Gastrocnemius medialis (tissue), 4 donors: ENCODE results near the gene ANKRD18A. TPM values are rescaled to one million over a fixed set of nuclear protein-coding genes. Genes with fewer than 3 reads are reported as not detected.

Source experiments
- ATAC-seq, 2 donors: fragments of 150-250 bp; one replicate each; pipeline ENCODE4 v1.9.1; 2016
- DNase-seq, 2 donors: peaks; one replicate each; pipeline ENCODE4 v3.0.0-alpha.2; 2019
- H3K27ac ChIP-seq, 4 donors: fragments of 200-600 bp; sonication (generic); 1 replicate in 1 of 4; 2 replicates in 3 of 4; pipeline ENCODE4 v1.5.1; 2016 to 2018; ENCODE audit warnings: mild to moderate bottlenecking in 2 of 4, moderate library complexity in 1 of 4
- H3K27me3 ChIP-seq, 3 donors: fragments of 200-600 bp; sonication (generic) in 2 of 3; 1 replicate in 1 of 3; 2 replicates in 2 of 3; pipeline versions ENCODE4 v1.5.1 to v1.6.0; 2016 to 2019; ENCODE audit warnings: mild to moderate bottlenecking in 1 of 3, moderate library complexity in 1 of 3
- H3K36me3 ChIP-seq, 2 donors: fragments of 200-600 bp; sonication (generic) in 1 of 2; one replicate each; pipeline ENCODE4 v1.5.1; 2017 to 2018
- H3K4me1 ChIP-seq, 2 donors: fragments of 200-600 bp; sonication (generic) in 1 of 2; one replicate each; pipeline ENCODE4 v1.5.1; 2016 to 2017; ENCODE audit warnings: mild to moderate bottlenecking in 2 of 2
- H3K4me3 ChIP-seq, 4 donors: fragments of 200-600 bp; sonication (generic) in 3 of 4; 1 replicate in 1 of 4; 2 replicates in 3 of 4; pipeline ENCODE4 v1.5.1; 2016 to 2019; ENCODE audit warnings: mild to moderate bottlenecking in 2 of 4
- H3K9me3 ChIP-seq, 3 donors: fragments of 200-600 bp; sonication (generic) in 2 of 3; 1 replicate in 1 of 3; 2 replicates in 2 of 3; pipeline ENCODE4 v1.5.1; 2016 to 2019
- POLR2A ChIP-seq, 2 donors: fragments of 450-650 bp; IDR thresholded peaks; one replicate each; pipeline ENCODE4 v1.6.1; 2017; ENCODE audit warnings: antibody characterized with exemption in 2 of 2, mild to moderate bottlenecking in 2 of 2, moderate library complexity in 2 of 2
- in situ Hi-C, 4 donors: fragments of 200-750 bp; cut with MboI; loops; one replicate each; pipeline versions ENCODE4 v1.15.0 to v1.8.0; 2017; ENCODE audit warnings: low sequenced_read_pairs in 4 of 4
- intact Hi-C: fragments of 100-400 bp; cut with DNase I; formaldehyde crosslinking; loops from one replicate; pipeline ENCODE4 v1.15.1; 2023; ENCODE audit warnings: low total_unique reads
- total RNA-seq, 4 donors: library from RNA; depleted of rRNA; stranded (reverse); fragments of >200 nt; gene quantifications; one replicate each; pipeline versions ENCODE4 v1.1.0 to v1.2.3, GENCODE V29; 2016
- TF ChIP-seq, protein P1 (sequence below), 5 experiments: fragments of 450-650 bp in 3 of 5; fragments of 200-600 bp in 2 of 5; sonication (generic) in 2 of 5; IDR thresholded peaks in 4 of 5; conservative IDR thresholded peaks in 1 of 5; 1 replicate in 4 of 5; 2 replicates in 1 of 5; pipeline ENCODE4 v1.5.1; 2016 to 2019; ENCODE audit warnings: antibody characterized with exemption in 5 of 5, mild to moderate bottlenecking in 3 of 5, moderate library complexity in 3 of 5

ANKRD18A gene
- total RNA-seq, 4 donors from 2014 or later = not detected

- Histone ChIP-seq H3K4me1 (no peaks in the 10 kb centered on the region), H3K27me3 (no peaks in the 10 kb centered on the region), H3K36me3 (no peaks in the 10 kb centered on the region), H3K4me3 (no peak overlapping the region), H3K9me3 (no peaks in the 10 kb centered on the region), H3K27ac (no peak overlapping the region)
- intact Hi-C loops = no loop called here
- in situ Hi-C loops = no loop called here
- no peak for ATAC-seq
- DNase-seq = no peak
- TF ChIP-seq, protein P1, sequence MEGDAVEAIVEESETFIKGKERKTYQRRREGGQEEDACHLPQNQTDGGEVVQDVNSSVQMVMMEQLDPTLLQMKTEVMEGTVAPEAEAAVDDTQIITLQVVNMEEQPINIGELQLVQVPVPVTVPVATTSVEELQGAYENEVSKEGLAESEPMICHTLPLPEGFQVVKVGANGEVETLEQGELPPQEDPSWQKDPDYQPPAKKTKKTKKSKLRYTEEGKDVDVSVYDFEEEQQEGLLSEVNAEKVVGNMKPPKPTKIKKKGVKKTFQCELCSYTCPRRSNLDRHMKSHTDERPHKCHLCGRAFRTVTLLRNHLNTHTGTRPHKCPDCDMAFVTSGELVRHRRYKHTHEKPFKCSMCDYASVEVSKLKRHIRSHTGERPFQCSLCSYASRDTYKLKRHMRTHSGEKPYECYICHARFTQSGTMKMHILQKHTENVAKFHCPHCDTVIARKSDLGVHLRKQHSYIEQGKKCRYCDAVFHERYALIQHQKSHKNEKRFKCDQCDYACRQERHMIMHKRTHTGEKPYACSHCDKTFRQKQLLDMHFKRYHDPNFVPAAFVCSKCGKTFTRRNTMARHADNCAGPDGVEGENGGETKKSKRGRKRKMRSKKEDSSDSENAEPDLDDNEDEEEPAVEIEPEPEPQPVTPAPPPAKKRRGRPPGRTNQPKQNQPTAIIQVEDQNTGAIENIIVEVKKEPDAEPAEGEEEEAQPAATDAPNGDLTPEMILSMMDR (IDR thresholded peaks at IDR 0.05 in 4 of 5, conservative IDR thresholded peaks at IDR 0.05 in 1 of 5) = no peak
- TF ChIP-seq POLR2A (IDR thresholded peaks at IDR 0.05) = no peak
These were observed 36.5 kb upstream of the ANKRD18A start for GRCh38 chr9:38656896-38657295.

GRCh38 chr9:38652486-38652885, 32.1 kb upstream of the ANKRD18A start:
- Histone ChIP-seq H3K4me3 (no peak overlapping the region), H3K4me1 (no peaks in the 10 kb centered on the region), H3K27ac (no peak overlapping the region), H3K36me3 (no peaks in the 10 kb centered on the region), H3K27me3 (no peaks in the 10 kb centered on the region), H3K9me3 (no peaks in the 10 kb centered on the region)
- intact Hi-C loops = no loop called here
- ATAC-seq (no peak), DNase-seq (no peak)
- TF ChIP-seq, protein P1 (IDR thresholded peaks at IDR 0.05 in 4 of 5, conservative IDR thresholded peaks at IDR 0.05 in 1 of 5) = no peak
- TF ChIP-seq POLR2A (IDR thresholded peaks at IDR 0.05) = no peak
- in situ Hi-C loops = no loop called here

GRCh38 chr9:38652044-38652443, 31.6 kb upstream of the ANKRD18A start:
- no peaks in the 10 kb centered on the region for H3K4me1 ChIP-seq
- intact Hi-C loops = no loop called here
- no peaks in the 10 kb centered on the region for H3K9me3 ChIP-seq
- DNase-seq = no peak
- no peak overlapping the region for H3K27ac ChIP-seq
- in situ Hi-C loops = no loop called here
- no peaks in the 10 kb centered on the region for H3K27me3 ChIP-seq
- no peaks in the 10 kb centered on the region for H3K36me3 ChIP-seq
- no peak for TF ChIP-seq POLR2A (IDR thresholded peaks at IDR 0.05)
- TF ChIP-seq, protein P1 (IDR thresholded peaks at IDR 0.05 in 4 of 5, conservative IDR thresholded peaks at IDR 0.05 in 1 of 5) = no peak
- ATAC-seq = no peak
- H3K4me3 ChIP-seq = no peak overlapping the region

DNA sequence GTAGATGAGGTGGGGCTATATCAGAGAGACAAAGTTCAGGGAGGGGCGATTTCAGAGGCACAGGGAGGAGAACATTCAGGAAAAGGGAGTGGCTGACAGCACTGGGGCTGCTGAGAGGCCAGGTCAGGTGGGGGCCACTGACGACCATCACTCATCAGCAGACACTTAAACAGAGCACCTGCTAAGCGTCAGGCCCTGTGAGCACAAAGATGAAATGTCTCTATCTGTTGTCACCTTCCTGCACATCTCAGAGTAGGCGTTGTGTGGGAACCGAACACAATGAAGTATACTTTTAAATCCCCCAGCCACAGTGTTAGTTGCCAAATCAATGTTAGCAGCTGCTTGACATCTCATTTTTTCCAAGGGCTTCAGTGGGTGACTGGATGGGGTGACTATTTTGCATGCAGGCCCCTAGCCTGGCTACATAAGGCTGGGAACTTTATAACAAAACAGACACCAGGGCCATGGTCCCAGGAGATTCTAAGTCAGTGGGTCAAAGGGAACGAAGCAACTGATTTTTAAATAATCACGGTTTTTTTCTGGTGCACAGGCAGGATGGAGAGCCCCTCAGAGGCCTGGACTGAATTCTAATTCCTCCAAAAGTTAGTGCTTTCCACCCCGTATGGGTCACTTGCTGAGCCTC, 31.1 kb upstream of the ANKRD18A start:
- Histone ChIP-seq H3K27ac (no peak overlapping the region), H3K4me3 (no peak overlapping the region), H3K9me3 (no peaks in the 10 kb centered on the region), H3K4me1 (no peaks in the 10 kb centered on the region), H3K36me3 (no peaks in the 10 kb centered on the region), H3K27me3 (no peaks in the 10 kb centered on the region)
- in situ Hi-C loops (no loop called here), intact Hi-C loops (no loop called here)
- TF ChIP-seq, protein P1 (IDR thresholded peaks at IDR 0.05 in 4 of 5, conservative IDR thresholded peaks at IDR 0.05 in 1 of 5) = no peak
- TF ChIP-seq POLR2A (IDR thresholded peaks at IDR 0.05) = no peak
- DNase-seq (no peak), ATAC-seq (no peak)

- DNase-seq (no peak), ATAC-seq (no peak)
- Histone ChIP-seq H3K27ac (no peak overlapping the region), H3K27me3 (no peaks in the 10 kb centered on the region), H3K36me3 (no peaks in the 10 kb centered on the region), H3K4me1 (no peaks in the 10 kb centered on the region), H3K4me3 (no peak overlapping the region), H3K9me3 (no peaks in the 10 kb centered on the region)
- intact Hi-C loops = no loop called here
- in situ Hi-C loops = no loop called here
- TF ChIP-seq POLR2A (IDR thresholded peaks at IDR 0.05) = no peak
- TF ChIP-seq, protein P1 (IDR thresholded peaks at IDR 0.05 in 4 of 5, conservative IDR thresholded peaks at IDR 0.05 in 1 of 5) = no peak
These were observed 30.2 kb upstream of the ANKRD18A start for GRCh38 chr9:38650564-38650963.
